Dermis microvascular lymphatic vessel endothelial cell (primary cell): ENCODE measurements around the gene CCDC69. TPM values are rescaled to one million over a fixed set of nuclear protein-coding genes. Genes with fewer than 3 reads are reported as not detected.

Source experiments
- DNase-seq, 2 donors: peaks; one replicate each; pipeline versions ENCODE4 v3.0.0 to v3.0.0-alpha.2; 2010; ENCODE audit warnings: low read depth in 2 of 2
- total RNA-seq: library from RNA; depleted of rRNA; stranded (reverse); fragments of >200 nt; gene quantifications from 2 replicates; pipeline ENCODE4 v1.2.1, GENCODE V29; 2014

CCDC69 gene
- total RNA-seq, 1 donor from 2014 or later = 3.5 TPM

DNA sequence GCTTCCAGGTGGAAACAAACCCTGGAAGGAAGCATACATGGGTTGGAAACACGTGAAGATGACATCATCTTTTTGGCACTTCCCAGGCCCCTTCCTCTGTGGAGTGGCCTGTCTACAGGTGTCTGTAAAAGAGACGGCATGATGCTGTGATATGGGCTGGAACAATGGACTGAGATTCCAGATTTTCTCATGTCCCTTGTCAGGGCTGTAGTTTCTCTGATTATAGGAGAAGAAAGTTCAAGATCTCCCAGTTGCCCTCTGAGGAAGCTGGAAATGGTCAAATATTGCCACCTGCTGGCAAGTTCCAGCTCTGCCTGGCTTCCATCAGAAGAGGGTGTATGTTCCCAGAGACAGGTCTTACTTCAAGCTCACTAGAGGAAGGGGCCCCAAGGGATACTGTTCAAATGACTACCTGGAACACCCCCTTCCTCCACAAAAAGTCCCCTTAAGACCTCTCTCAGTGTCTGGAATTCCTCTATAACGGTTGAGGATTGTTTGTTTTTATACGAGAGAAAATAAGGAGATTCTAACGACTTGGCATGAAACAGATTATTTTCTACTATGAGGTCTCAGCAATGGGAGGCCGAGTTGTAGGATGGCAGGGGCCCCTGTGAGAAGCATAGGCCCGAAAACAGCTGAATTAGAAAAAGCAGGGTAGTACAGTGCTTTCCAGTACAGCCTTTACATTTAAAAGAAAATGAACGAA is 59.1 kb downstream of the CCDC69 start:
- peak; percentile 43 to 79 for DNase-seq

DNA sequence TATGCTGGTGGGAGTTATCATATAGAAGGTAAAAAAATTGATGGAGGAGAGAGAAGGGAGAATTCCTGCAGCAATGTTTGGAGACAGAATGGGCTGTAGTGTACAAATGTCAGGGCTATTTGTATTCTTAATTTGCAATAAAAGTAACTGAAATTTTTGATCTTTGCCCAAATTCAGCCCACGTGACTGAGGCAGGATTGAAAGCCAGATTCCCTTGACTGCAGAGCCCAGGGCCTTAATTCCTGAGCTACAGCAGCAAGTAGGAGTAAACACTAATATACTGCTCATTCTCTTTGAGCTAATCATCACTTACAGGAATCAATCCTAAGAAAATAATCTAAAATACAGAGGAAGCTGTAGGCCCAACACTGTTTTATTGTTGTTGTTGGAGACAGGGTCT is 61.1 kb downstream of the CCDC69 start:
- no peak for DNase-seq

DNA sequence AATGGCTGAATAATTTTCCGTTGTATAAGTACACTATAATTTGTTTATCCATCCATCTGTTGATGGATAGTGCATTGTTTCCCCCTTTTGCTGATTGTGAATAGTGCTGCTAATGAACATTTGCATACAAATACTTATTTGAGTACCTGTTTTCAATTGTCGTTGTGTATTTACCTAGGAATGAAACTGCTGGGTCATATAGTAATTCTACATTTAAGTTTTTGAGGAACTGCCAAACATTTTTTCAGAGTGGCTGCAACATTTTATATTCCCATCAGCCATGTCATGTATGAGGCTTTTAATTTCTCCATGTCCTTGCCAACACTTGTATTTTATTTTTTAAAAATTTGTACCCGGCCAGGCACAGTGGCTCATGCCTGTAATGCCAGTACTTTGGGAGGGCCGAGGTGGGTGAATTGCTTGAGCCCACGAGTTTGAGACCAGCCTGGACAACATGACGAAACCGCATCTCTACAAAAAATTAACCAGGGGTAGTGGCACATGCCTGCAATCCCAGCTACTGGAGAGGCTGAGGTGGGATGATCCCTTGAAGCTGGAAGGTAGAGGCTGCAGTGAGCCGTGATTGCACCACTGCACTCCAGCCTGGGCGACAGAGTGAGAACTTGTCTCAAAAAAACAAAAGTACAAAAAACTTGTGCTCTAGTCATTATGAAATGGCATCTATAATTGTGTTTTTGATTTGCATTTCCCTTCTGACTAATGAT is 64.1 kb downstream of the CCDC69 start:
- no peak for DNase-seq

DNA sequence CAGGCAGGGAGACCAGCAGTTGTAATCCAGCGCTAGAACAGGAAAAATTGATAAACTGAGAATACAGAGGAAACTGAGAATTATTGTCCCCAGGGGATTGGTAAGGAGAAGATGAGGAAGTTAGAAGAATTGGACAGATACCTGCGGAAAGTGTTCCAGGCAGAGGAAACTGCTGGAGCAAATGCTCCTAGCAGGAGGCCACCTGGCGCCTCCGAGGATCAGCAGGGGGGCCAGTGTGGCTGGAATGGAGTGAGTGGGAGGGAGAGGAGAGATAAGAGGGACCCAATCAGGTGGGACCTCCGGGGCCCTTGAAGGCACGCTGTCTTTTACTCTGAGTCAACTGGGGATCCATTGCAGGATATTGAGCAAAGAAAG is 65.6 kb downstream of the CCDC69 start:
- DNase-seq = no peak

DNA sequence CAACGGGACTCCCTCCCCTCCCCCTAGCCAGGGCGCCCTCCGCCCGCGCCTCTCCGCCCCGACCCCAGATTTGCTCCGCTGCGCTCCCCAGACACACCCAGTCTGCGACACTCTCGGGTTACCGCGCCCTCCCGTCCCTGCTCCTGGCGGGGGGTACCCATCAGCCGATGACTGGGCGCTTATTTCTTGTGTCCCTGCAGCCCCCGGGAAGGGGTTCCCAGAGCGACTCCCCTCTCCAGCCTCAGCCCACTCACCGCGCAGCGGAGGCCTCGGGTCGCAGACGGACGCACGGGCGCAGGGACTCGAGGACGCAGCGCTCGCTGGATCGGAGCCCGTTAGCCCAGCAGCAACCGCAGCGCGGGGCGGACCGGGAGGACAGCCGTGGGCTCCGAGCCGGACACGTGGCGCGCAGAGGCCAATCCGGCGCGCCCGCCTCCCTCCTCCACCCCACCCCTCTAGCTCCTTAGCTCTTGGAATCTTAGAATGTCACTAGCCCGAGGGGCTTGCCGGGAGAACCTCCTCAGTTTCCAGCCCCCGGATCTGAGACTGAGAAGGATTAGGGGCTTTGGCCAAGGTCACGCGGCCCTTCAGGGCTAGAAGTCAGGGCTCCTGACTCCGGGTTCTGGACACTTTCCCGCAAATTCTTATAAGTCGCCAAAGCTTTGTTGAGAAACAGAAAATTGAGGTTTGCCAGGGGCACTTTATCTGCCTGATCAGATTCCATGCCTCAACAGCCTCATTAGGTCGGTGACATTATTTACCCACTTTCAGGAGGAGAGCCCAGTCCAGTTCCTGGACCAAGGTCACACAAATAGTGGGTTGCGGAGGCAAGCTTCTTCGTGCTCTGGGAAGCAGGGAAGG is 66.2 kb downstream of the CCDC69 start, which contains the start of gene ANXA6:
Gene ANXA6, minus strand, starts transcription at position 354 of the 861 bp plus-strand sequence. CDS start 9,878 bp downstream, outside the sequence.
- DNase-seq = peak in 1 of 2 donors; percentile 81

DNA sequence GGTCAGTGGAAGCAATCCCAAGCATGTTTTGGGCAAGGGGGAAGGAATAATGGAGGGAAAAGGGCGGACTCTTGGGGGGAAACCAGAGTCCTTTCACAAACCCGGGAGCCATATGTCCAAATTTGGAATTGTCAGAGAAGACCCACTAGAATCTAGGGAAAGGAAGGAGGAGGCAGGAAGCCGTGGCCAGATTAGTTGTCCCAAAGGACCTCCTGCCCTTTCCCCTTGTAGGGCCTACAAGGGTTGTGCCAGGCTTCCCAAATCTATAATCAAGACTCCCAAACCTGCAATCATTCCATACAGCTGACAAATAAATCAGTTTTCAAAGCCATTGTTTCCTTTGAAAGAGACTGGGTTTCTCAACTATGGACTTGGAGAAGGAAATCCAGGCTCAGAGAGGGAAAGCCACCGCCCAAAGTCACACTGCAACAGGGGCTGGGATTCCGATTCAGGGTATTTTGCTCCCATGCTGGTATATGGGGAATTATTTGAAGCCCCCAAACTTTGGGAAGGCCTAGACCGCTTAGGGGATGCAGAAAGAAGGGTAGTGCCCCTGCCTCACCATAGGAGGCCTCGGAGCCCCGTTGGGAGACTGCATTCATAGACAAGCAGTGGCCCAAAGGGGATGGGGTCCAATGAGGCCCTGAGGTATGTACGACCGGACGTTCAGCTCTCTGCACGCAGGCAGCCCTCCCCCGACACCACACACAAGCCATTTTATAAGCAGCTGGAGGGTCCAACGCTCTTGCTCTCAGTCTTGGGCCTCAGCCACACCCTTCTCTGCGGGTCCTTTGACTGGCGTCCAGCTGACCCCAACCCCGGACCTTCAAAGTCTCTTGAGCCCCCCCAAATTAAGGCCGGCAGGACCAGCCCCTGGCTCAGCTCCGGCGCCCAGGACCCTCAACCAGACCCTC is 67.1 kb downstream of the CCDC69 start:
- peak in 1 of 2 donors; percentile 21 for DNase-seq

DNA sequence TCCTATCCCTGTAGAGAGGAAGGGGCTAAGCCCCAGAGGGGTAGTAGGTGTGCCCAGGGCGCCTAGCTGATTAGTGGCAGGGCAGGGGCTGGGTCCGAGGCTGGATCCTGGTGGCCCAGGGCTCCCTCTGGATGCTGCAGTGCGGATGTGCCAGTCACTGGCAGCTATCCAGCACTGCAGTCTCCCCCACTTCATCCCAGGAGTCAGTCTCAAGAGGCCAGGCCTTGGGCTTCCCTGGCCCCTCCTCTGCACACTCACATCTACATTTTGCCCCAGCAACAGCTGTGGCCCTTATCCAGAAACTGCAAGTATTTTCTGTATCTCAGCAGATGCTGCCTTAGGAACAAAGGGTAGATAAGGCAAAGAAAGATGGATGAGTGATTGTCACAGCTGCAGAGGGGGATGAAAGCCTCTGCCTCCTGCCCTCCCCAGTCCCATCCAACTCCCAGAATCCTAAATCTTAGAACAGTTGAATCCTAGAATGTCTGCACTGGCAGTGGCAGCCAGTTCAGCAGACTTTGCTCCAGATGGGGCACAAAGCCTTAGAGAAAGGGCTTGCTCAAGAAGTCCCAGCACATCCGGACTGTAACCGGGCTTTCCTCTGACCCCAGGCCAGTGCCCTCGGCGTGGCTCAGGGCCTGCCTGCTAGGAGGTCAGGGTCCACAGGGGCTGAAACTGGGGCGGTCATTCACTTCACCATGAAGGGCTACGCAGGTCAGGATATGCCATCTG is 68.0 kb downstream of the CCDC69 start:
- no peak for DNase-seq

DNA sequence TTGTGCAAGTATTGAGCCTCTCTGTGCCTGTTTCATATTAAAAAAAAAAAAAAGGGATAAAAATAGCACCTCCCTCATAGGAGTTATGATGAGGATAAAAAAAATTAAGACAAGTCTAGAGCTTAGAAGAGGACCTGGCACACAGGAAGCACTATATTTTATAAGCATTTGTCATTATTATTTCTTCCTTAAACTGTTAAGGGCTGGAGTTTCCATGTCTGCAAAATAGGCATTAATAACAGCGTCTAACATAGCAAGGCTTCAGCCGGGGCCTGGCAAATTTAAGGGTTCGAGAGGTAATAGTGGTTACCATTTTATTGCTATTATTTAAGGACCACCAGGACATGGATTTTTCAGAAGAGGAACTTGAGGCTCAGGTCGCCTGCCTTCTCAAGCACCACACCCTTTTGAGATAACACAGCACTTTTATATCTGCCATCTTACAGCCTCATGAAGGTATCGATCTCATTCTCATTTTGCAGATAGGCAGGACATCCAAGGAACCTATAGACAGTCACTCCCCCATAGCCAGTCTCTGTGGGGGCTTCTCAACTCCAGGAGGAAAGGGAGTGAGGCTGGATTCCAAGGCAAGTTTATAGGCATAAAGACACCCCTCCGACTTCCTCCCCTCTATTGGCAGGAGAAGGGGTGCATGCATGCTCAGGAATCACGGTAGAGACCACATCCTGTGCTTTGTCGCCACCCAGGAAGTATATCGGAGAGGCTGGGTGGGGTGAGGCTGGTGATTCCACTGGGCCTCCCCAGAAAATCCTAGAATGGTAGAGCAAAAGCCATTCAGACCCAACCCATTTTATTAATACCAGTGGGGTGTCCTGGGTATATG is 68.7 kb downstream of the CCDC69 start:
- no peak for DNase-seq

DNA sequence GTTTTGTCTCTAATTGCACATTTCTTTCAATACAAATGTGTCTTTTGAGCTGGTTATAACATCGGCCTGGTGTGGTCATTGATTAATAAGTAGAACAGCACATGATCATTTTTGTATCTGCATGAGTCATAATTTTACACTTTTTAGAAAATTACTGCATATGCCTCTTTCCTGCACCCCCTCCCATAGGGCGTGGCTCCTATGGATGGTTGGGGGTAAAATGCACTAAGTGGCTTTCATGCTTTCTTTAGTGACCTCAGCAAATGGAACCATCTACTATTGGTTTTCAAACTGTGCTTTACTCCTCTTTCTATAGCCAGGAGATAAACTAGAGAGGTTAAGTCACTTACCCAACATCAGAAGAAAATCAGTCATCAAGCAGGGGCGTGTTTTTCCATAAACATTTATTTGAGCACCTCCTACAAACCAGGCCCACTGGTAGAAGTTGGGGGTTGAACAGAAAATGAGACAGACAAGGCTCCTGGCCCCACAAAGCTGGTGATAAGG is 70.1 kb downstream of the CCDC69 start:
- no peak for DNase-seq

DNA sequence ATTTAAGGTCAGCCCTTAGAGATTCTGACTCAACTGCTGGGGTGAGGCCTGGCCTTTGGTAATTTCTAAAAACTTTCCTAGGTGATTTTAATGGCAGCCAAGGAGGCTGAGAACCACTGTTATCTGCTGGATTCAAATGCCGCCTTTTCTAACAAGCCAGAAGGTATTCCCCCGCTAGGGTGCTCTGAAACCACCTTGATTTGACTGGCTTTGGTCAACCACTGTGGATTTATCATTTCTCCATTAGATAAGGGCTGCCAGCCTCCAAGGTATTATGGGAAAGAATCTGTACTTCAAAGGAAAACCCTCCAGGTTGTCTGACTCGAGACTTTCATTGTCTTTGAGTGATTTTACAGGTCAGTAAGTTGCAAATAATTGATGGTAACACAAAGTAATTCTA is 70.6 kb downstream of the CCDC69 start:
- no peak for DNase-seq

DNA sequence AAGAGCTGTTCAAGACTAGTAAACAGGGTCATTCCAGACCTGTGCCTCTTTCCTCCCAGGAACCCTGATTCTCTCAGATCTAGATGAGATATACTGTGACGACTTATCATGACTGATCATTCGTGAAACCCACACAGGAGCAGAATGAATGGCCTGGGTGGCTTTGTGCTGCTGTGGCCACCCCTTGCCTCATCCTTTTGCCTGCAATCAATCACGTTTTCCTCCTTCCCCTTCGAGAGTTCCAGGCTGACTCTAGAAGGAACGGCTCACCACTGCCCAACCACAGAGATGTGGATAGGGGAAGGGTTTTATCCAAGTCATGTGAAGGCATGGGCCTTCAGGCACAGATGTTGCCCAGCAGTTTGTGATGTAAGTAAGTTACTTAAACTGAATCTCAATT is 72.1 kb downstream of the CCDC69 start:
- DNase-seq = no peak

DNA sequence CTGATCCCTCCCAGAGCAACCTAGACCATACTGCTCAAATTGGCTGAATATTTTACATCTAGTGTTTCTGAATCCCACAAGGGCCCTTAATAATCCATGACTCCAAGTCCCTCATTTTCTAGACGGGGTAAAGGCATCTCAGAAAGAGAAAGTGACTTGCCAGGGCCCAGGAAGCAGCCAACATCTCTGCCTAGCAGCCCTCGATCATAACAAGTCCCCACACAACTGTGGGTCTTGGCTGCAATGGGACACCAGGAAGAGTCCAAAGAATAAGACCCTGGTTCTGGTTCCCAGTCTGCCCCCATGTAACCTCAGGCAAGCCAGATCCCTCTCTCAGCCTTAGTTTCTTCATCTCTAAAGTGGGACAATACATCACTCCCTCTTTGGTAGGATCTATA is 72.6 kb downstream of the CCDC69 start:
- DNase-seq = no peak

DNA sequence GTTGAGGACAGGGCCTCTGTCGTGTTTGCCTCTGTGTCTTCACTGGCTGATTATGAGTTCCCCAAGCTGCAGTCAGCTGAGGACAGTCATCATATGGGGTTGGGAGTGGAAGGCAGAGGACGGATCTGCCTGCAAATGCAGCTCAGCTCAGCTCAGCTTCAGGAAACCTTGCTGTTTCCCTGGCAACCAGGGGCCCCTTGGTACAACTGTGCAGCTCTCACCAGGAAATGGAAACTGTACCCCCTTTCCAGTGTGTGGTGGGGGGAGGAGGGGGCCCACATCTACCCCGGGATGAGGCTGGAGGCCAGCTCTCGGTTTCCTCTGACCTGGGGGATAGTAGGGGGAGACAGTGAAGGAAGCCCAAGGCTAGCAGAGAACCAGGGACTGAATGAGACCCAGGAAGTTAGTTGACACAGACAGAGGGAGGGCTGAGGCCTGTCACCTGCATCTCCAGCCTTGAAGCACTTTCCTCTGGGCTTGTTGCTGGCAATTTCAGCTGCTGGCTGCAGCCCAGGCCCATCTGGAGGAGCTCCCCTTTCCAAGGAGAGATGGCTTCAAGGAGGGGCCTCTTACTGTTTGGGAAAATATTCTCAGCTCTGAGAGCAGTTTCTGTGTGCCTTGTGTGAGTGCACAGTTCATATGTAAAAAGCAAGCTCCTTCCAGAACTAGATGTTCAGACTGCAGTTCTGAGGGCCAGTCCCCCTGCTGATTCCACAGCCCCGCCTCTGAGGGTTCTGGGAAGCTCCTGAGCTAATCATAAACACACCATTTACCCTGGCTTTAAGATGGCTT is 73.2 kb downstream of the CCDC69 start:
- peak in 1 of 2 donors; percentile 23 for DNase-seq

DNA sequence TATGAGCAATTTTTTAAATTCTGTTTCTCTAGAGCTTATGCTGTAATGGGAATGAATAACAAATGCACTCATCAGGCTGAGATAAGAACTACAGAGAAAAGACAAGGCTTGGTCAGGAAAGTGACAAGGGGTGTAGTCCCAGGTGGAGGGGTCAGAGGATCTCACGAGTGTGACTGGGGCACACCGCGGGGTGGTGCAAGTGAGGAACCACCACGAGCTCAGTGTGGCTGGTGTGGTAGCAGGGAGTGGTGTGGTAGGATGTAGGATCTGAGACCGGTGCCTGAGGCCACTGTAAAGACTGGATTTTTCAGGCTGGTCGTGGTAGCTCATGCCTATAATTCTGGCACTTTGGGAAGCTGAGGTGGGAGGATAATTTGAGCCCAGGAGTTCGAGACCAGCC is 75.3 kb downstream of the CCDC69 start:
- DNase-seq = no peak

DNA sequence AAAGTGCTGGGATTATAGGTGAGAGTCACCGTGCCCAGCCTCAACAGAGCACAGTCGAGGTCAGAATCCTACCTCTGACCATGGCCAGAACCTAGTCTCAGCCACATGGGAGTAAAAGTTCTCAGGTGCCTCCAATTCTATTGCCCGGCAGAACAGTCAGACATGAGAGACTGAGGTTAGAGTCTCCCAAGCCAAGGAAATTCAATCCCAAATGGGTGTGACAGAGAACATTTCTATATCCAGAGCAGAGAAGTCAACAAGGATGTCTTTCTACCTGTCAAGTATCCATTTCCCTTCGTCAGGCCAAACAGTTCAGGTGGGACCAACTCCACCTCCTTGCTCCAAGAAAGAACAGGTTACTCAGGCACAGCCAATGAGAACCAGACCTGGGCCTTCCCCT is 76.9 kb downstream of the CCDC69 start:
- DNase-seq = no peak

DNA sequence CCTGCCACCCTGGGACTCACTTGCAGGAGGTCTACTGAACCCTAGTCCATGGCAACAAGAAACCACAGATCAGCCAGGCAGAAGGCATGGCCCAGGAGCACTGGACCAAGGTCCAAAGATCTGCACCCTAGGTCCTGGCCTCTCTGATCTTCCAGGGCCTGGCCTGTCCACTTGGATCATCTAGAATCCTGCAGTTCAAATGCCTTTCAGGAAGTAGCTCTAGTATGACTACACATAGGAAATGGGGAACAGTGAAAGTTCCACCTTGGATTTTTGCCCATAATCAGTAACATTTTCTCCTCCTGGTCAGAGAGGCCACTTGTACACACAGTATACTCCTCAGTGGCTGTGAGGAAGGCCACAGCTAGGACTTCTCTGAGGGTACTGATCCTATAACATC is 77.8 kb downstream of the CCDC69 start:
- peak in 1 of 2 donors; percentile 18 for DNase-seq

DNA sequence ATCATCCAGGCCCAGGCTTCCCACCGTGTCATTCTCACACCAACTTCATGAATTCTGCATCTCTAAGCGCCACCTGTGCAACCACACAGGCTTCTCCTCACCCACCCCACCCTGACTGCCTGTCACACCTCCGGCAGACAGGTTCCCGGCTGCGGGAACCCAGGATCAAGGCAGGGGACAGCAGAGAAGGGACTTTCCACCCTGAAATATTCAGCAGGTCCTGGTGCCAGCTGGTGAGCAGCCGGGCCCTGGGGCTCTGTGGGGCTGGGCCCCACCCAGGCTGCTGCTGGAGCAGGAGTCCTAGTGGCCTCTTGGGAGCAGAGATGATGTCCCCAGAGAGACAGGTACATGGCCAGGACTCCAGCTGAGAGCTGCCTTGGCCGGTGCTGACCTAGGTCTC is 79.0 kb downstream of the CCDC69 start:
- no peak for DNase-seq

DNA sequence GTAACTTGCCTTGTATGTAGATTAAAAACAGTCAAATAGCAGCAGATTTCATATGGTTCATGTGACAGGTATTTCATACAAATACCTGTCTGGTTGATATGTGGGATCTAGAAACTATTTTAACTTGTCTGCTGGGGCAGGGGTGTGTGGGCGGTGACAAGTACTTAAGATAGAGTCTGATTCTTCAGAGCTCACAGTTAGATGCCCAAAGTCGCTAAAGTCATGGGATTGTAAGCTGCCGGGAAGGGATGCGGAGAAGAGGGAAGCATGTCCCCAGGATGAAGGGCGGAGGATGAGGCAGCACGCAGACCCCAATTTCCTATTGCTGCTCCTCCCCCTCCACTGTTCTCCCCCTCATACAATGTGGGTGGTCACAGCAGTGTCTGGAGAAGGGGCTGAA is 79.6 kb downstream of the CCDC69 start:
- DNase-seq = no peak
